Measurements from ENCODE around the gene FOXO6. TPM values are rescaled to one million over a fixed set of nuclear protein-coding genes. Genes with fewer than 3 reads are reported as not detected.

The FOXO6 gene
- total and polyA plus RNA-seq, 2 experiments from 2014 or later, result 0.68 to 4.2 TPM

GRCh38 chr1:41389009-41389408 lies 27.8 kb downstream of the FOXO6 start:
- Histone ChIP-seq H3K4me3 (no peak overlapping the region), H3K4me2 (no peak overlapping the region)

More at GRCh38 chr1:41389009-41389408, 27.8 kb downstream of the FOXO6 start:
- H3K36me3 Mint-ChIP-seq (ENCODE audit: low read depth), result no peaks in the 10 kb centered on the region
- no peaks in the 10 kb centered on the region for H3K9me3 Mint-ChIP-seq
- Histone ChIP-seq H3F3A (replicated peaks; ENCODE audit: low read depth) (0 out of 2 replicates have a peak, but pooled peaks cover 3% of the 10 kb centered on the region), H3K79me2 (replicated peaks; ENCODE audit: insufficient read depth) (no peaks in the 10 kb centered on the region), H2AFZ (no peak overlapping the region), H3K9me2 (ENCODE audit: insufficient read depth) (no peaks in the 10 kb centered on the region), H3K27me3 (ENCODE audit: insufficient read depth) (peaks cover 25% of the 10 kb centered on the region), H4K20me1 (replicated peaks; ENCODE audit: insufficient read depth) (no peaks in the 10 kb centered on the region), H3K4me1 (ENCODE audit: insufficient read depth) (peaks cover 33% of the 10 kb centered on the region), H3K27ac (ENCODE audit: low read depth) (no peak overlapping the region), H3K36me3 (ENCODE audit: insufficient read depth) (no peaks in the 10 kb centered on the region)
- H3K27ac Mint-ChIP-seq, result no peak overlapping the region
- H3K4me3 Mint-ChIP-seq, result no peak overlapping the region
- ATAC-seq (no peak), DNase-seq (ENCODE audit: low spot score) (no peak)
- no peak for TF ChIP-seq REST (IDR thresholded peaks at IDR 0.05; ENCODE audit: unreplicated experiment)
- TF ChIP-seq CTCF (conservative IDR thresholded peaks at IDR 0.05; ENCODE audit: low read depth in 2 of 2), result no peak
- no peak for TF ChIP-seq ZNF114 (CRISPR knock-in tag; IDR thresholded peaks at IDR 0.05)
- no peak for TF ChIP-seq EZH2phosphoT487 (IDR thresholded peaks at IDR 0.05; ENCODE audit: unreplicated experiment)
- no peak for TF ChIP-seq POLR2AphosphoS5 (IDR thresholded peaks at IDR 0.05; ENCODE audit: low read depth)
- no peak for TF ChIP-seq ETS1 (IDR thresholded peaks at IDR 0.05)
- TF ChIP-seq NANOG (IDR thresholded peaks at IDR 0.05; ENCODE audit: borderline replicate concordance), result no peak
- no peak for TF ChIP-seq ZNF331 (CRISPR knock-in tag; IDR thresholded peaks at IDR 0.05; ENCODE audit: low read depth)
- TF ChIP-seq JUNB (IDR thresholded peaks at IDR 0.05; ENCODE audit: unreplicated experiment), result no peak
- no peak for TF ChIP-seq STAT1 (IDR thresholded peaks at IDR 0.05; ENCODE audit: unreplicated experiment)
- TF ChIP-seq CREB1 (CRISPR knock-in tag; IDR thresholded peaks at IDR 0.05; ENCODE audit: low read depth), result no peak
- H3K4me1 Mint-ChIP-seq, result peaks cover 54% of the 10 kb centered on the region
- H3K27me3 Mint-ChIP-seq (ENCODE audit: insufficient read depth, low read depth, poor library complexity), result peaks cover 43% of the 10 kb centered on the region
